K562 (cell line): Measurements from ENCODE around the gene NDC1. TPM values are rescaled to one million over a fixed set of nuclear protein-coding genes. Genes with fewer than 3 reads are reported as not detected.

ENCODE experiments used
- ATAC-seq: fragments of 200-7000 bp; cut with Tn5 transposase; 3 replicates; pipeline ENCODE4 v1.9.1; 2020; ENCODE audit warnings: moderate library complexity
- BruUV-seq: library from RNA; stranded (reverse); fragments of 400-500 nt; replicated peaks from 2 replicates; lab custom pipeline; 2021; lab: Mats Ljungman, UMichigan
- CTCF ChIA-PET: fragments of 300-600 bp; formaldehyde crosslinking; extraction: SDS; loops from one replicate; lab custom pipeline; 2021; ENCODE audit warnings: low intra/inter-chr PET ratio; lab: Yijun Ruan, JAX
- POLR2A ChIA-PET: fragments of 300-600, 350-650 bp; sonication (Branson Sonifier 250); formaldehyde crosslinking; extraction: SDS; loops from one replicate; lab custom pipeline; 2021; ENCODE audit warnings: antibody characterized with exemption, inconsistent platforms; lab: Yijun Ruan, JAX
- DNase-seq, 4 experiments: peaks; one replicate each; pipeline versions ENCODE4 v3.0.0 to v3.0.0-alpha.2; 2011 to 2018; ENCODE audit warnings: low spot score in 3 of 4, mixed read lengths in 3 of 4; ENCODE audit errors: extremely low read depth in 1 of 4
- FAIRE-seq: peaks from 2 replicates; lab custom pipeline; 2011; peaks lifted over from hg19 to GRCh38; lab: Jason Lieb, UNC
- H2AFZ ChIP-seq: 2 replicates; pipeline ENCODE4 v1.6.0; 2011; ENCODE audit warnings: low read depth, low read length, control low read depth, inconsistent platforms
- H3K27ac ChIP-seq: fragments of 200-600 bp; 3 replicates; pipeline ENCODE4 v1.8.0; 2011; ENCODE audit warnings: low read depth, mild to moderate bottlenecking, control low read depth, inconsistent platforms, low read length, moderate library complexity, mixed read lengths; ENCODE audit errors: extremely low read depth
- H3K27me3 ChIP-seq, 2 experiments: fragments of 300-600 bp in 1 of 2; 2 replicates in 1 of 2; 3 replicates in 1 of 2; pipeline versions ENCODE4 v1.6.0 to v1.8.0; 2011; ENCODE audit warnings: inconsistent platforms in 2 of 2, low read length in 2 of 2, mild to moderate bottlenecking in 1 of 2, mixed read lengths in 1 of 2, moderate library complexity in 1 of 2; ENCODE audit not compliant: control insufficient read depth in 2 of 2, insufficient read depth in 2 of 2
- H3K36me3 ChIP-seq: fragments of 300-600 bp; 3 replicates; pipeline ENCODE4 v1.8.0; 2011; ENCODE audit warnings: mild to moderate bottlenecking, low read length, inconsistent platforms; ENCODE audit not compliant: control insufficient read depth, insufficient read depth
- H3K4me1 ChIP-seq, 2 experiments: fragments of 200-600 bp in 1 of 2; replicated peaks in 1 of 2; 2 replicates in 1 of 2; 3 replicates in 1 of 2; pipeline versions ENCODE4 v1.5.1 to v1.8.0; 2011; ENCODE audit warnings: inconsistent platforms in 2 of 2, low read length in 2 of 2, mild to moderate bottlenecking in 1 of 2, mixed read lengths in 1 of 2, moderate library complexity in 1 of 2; ENCODE audit not compliant: control insufficient read depth in 2 of 2, insufficient read depth in 2 of 2
- H3K4me2 ChIP-seq: 2 replicates; pipeline ENCODE4 v1.6.1; 2011; ENCODE audit warnings: low read length, control low read depth, inconsistent platforms, mixed read lengths; ENCODE audit not compliant: insufficient read depth
- H3K4me3 ChIP-seq: fragments of 200-600 bp; sonication (generic), shearing (Covaris generic); 2 replicates; pipeline ENCODE4 v1.5.1; 2016; ENCODE audit warnings: control low read depth, inconsistent platforms
- H3K79me2 ChIP-seq: fragments of 200-600 bp; 3 replicates; pipeline ENCODE4 v1.8.0; 2011; ENCODE audit warnings: low read length, inconsistent platforms; ENCODE audit not compliant: control insufficient read depth, insufficient read depth
- H3K9ac ChIP-seq, 2 experiments: 2 replicates each; pipeline versions ENCODE4 v1.6.0 to v1.6.1; 2011; ENCODE audit warnings: low read depth in 2 of 2, low read length in 2 of 2, control low read depth in 1 of 2, inconsistent platforms in 1 of 2, mild to moderate bottlenecking in 1 of 2, mixed read lengths in 1 of 2; ENCODE audit not compliant: insufficient read depth in 1 of 2
- H3K9me1 ChIP-seq: one replicate; pipeline ENCODE4 v1.6.0; 2011; ENCODE audit warnings: inconsistent platforms, mild to moderate bottlenecking, low read length, moderate library complexity; ENCODE audit not compliant: control insufficient read depth, insufficient read depth
- H3K9me3 ChIP-seq: replicated peaks from 2 replicates; pipeline ENCODE4 v1.5.1; 2011; ENCODE audit warnings: low read depth, low read length, inconsistent platforms; ENCODE audit not compliant: control insufficient read depth, insufficient read depth
- H4K20me1 ChIP-seq: replicated peaks from 2 replicates; pipeline ENCODE4 v1.6.1; 2011; ENCODE audit warnings: low read length, inconsistent platforms, mixed read lengths; ENCODE audit not compliant: control insufficient read depth, insufficient read depth
- FOXA3 ChIP-seq, 2 experiments: fragments of 450-650 bp in 1 of 2; sonication (generic) in 1 of 2; formaldehyde crosslinking; IDR thresholded peaks in 1 of 2; conservative IDR thresholded peaks in 1 of 2; 2 replicates each; pipeline versions ENCODE4 v1.4.0 to v1.8.0; 2020 to 2022; ENCODE audit warnings: mild to moderate bottlenecking in 2 of 2, missing genetic modification reagents in 1 of 2
- MEIS2 ChIP-seq: fragments of 450-650 bp; IDR thresholded peaks from 2 replicates; pipeline ENCODE4 v1.6.1; 2014; ENCODE audit warnings: mild to moderate bottlenecking; ENCODE audit not compliant: partially characterized antibody
- WHSC1 ChIP-seq: IDR thresholded peaks from one replicate; pipeline ENCODE4 v1.6.1; 2012; ENCODE audit warnings: low read length, control low read depth, inconsistent platforms
- ZZZ3 ChIP-seq: fragments of 450-650 bp; IDR thresholded peaks from 2 replicates; pipeline ENCODE4 v1.6.1; 2016; ENCODE audit warnings: antibody characterized with exemption, mild to moderate bottlenecking, moderate library complexity
- WGBS: fragments of 100-300 bp; shearing (Covaris generic); methylation state at CpG from one replicate; pipeline ENCODE4 v1.1.6; 2016; ENCODE audit warnings: low coverage, mixed read lengths; ENCODE audit not compliant: insufficient coverage; ENCODE audit errors: missing lambda C conversion rate; 5-methylcytosine and 5-hydroxymethylcytosine counted together
- in situ Hi-C: fragments of 300-500 bp; cut with MboI; formaldehyde crosslinking; loops from 4 replicates; pipeline ENCODE4 v1.15.0; 2018; ENCODE audit warnings: inconsistent platforms, mixed read lengths
- intact Hi-C: fragments of 100-400 bp; cut with micrococcal nuclease; formaldehyde crosslinking; loops from 2 replicates; pipeline ENCODE4 v1.14.2; 2022
- polyA plus RNA-seq, 8 experiments: library from polyadenylated mRNA; depleted of rRNA in 4 of 8; stranded (reverse) in 5 of 8; unstranded in 3 of 8; fragments of >200 nt; fragmentation: Nextera tagmentation in 2 of 8; fragmentation: Illumina TruSeq in 1 of 8; extraction: Ambion mirVana in 2 of 8; extraction: Trizol in 1 of 8; gene quantifications; 2 replicates each; pipeline versions ENCODE4 v1.2.1 to v1.2.3, GENCODE V29; 2011 to 2014; ENCODE audit warnings: inconsistent platforms in 1 of 8, missing spikeins in 1 of 8
- total RNA-seq, 7 experiments: library from RNA; depleted of rRNA in 6 of 7; stranded (reverse); fragments of >200 nt in 6 of 7; fragmentation: Illumina TruSeq in 2 of 7; extraction: Trizol in 2 of 7; gene quantifications; 2 replicates each; pipeline versions ENCODE4 v1.2.1 to v1.2.3, GENCODE V29; 2011 to 2021; ENCODE audit warnings: low replicate concordance in 1 of 7
- TF ChIP-seq, protein P1 (sequence below): sonication (generic); formaldehyde crosslinking; IDR thresholded peaks from 2 replicates; pipeline ENCODE4 v1.5.0; 2020; ENCODE audit warnings: missing genetic modification reagents
- TF ChIP-seq, protein P2 (sequence below): fragments of 450-650 bp; conservative IDR thresholded peaks from 2 replicates; pipeline ENCODE4 v1.6.1; 2016; ENCODE audit warnings: missing genetic modification characterization, low read depth, mild to moderate bottlenecking, missing compliant biosample characterization, moderate library complexity

NDC1 gene
- total and polyA plus RNA-seq, 9 of the 15 experiments (the other 6 are each of a cell fraction or from before 2014, with no cell fraction given): 26.9 to 102 (median 64.5) TPM

- Histone ChIP-seq H3K4me1 (no peaks in the 10 kb centered on the region), H3K4me2 (no peak overlapping the region), H3K4me3 (no peak overlapping the region), H3K9ac (no peak overlapping the region), H2AFZ (no peak overlapping the region), H3K27ac (no peak overlapping the region), H3K9me3 (no peaks in the 10 kb centered on the region), H4K20me1 (no peaks in the 10 kb centered on the region), H3K79me2 (no peaks in the 10 kb centered on the region), H3K36me3 (peaks cover 13% of the 10 kb centered on the region), H3K27me3 (no peaks in the 10 kb centered on the region), H3K9me1 (no peaks in the 10 kb centered on the region)
- ChIA-PET POLR2A (interaction anchor here (0.9 to 3.0 kb wide), 5 partner anchors 8 to 77 kb away, joined by 3 to 14 read pairs (median 5); partner anchors contain the start of gene YIPF1), CTCF (no interaction called here)
- ATAC-seq: no peak
- in situ Hi-C loops (no loop called here), intact Hi-C loops (no loop called here)
- TF ChIP-seq, protein P1, sequence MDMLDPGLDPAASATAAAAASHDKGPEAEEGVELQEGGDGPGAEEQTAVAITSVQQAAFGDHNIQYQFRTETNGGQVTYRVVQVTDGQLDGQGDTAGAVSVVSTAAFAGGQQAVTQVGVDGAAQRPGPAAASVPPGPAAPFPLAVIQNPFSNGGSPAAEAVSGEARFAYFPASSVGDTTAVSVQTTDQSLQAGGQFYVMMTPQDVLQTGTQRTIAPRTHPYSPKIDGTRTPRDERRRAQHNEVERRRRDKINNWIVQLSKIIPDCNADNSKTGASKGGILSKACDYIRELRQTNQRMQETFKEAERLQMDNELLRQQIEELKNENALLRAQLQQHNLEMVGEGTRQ: no peak
- no peak for TF ChIP-seq MEIS2
- TF ChIP-seq, protein P2, sequence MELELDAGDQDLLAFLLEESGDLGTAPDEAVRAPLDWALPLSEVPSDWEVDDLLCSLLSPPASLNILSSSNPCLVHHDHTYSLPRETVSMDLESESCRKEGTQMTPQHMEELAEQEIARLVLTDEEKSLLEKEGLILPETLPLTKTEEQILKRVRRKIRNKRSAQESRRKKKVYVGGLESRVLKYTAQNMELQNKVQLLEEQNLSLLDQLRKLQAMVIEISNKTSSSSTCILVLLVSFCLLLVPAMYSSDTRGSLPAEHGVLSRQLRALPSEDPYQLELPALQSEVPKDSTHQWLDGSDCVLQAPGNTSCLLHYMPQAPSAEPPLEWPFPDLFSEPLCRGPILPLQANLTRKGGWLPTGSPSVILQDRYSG: no peak
- no peak for TF ChIP-seq FOXA3 (CRISPR knock-in tag; conservative IDR thresholded peaks at IDR 0.05 in 1 of 2, IDR thresholded peaks at IDR 0.05 in 1 of 2)
- no peak for TF ChIP-seq ZZZ3
- no peak for TF ChIP-seq WHSC1
- no TSS peak for BruUV-seq
- 63% methylated on average over 4 of the region's 4 CpGs for WGBS
- FAIRE-seq: no peak
- no peak for DNase-seq
These were observed 33.1 kb upstream of the NDC1 start for GRCh38 chr1:53871221-53871620.
